GM10266 (cell line): ENCODE data around the gene MORC4.
"Not testable (repeated sequence)": the region's sequence is repeated elsewhere in the genome, so short reads cannot be mapped to it uniquely, and the experiment has no call there.

Experiments used
- DNase-seq: peaks from one replicate; pipeline ENCODE4 v3.0.0; 2012; ENCODE audit errors: extremely low spot score
- CTCF ChIP-seq: IDR thresholded peaks from 2 replicates; pipeline ENCODE4 v1.5.1; 2012; ENCODE audit warnings: mild to moderate bottlenecking, low read depth; ENCODE audit not compliant: control insufficient read depth, insufficient read depth; ENCODE audit errors: missing control alignments

Gene MORC4

DNA sequence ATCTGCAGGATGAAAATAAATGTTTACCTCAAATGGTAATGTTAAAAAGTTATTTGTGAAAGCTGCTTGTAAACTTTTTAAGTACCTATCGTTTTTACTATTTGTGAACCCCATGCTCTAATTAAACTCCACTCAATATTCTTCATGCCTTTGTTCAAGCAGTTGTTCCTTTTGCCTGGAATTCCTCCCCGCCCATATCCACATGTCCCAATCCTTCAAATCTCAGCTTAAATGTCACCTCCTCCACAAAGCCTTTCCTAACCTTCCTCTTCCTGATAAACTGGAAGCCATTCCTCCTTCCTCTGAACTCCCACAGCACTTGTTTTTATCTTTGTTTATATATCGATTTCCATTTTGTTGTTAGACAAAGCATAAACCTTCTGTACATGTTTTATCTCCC lies 2.4 kb downstream of the MORC4 start:
- no peak for DNase-seq
- TF ChIP-seq CTCF, result no peak

- DNase-seq, result no peak
- no peak for TF ChIP-seq CTCF
These were observed 4.3 kb downstream of the MORC4 start for GRCh38 chrX:106995678-106996077.

DNA sequence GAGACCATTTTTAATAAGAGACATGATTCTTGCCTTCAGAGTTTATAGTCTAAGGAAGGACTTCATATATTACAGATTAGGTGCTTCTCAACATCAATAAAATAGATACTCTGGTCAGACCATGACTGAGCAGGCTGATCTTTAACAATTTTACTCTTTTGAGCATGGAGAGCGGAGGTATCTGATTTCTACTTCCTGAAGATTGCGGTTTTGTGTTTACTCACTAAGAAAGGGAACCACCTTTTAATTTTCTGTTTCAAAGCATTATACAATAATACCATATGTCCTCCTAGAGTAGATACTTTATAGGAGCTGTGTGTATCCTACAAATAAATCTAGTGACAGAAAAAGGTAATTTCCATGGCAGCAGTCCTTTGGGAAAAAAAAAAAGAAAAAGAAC lies 12.5 kb downstream of the MORC4 start:
- DNase-seq, result no peak
- no peak for TF ChIP-seq CTCF

- no peak for DNase-seq
- TF ChIP-seq CTCF, result no peak
These were observed 18.9 kb downstream of the MORC4 start for GRCh38 chrX:106980952-106981626.

GRCh38 chrX:106976416-106976815 lies 23.6 kb downstream of the MORC4 start:
- no peak for TF ChIP-seq CTCF
- DNase-seq, result no peak

GRCh38 chrX:106973433-106974149 lies 26.4 kb downstream of the MORC4 start:
- no peak for TF ChIP-seq CTCF
- DNase-seq, result no peak

GRCh38 chrX:106972896-106973295 lies 27.1 kb downstream of the MORC4 start:
- TF ChIP-seq CTCF, result no peak
- no peak for DNase-seq

DNA sequence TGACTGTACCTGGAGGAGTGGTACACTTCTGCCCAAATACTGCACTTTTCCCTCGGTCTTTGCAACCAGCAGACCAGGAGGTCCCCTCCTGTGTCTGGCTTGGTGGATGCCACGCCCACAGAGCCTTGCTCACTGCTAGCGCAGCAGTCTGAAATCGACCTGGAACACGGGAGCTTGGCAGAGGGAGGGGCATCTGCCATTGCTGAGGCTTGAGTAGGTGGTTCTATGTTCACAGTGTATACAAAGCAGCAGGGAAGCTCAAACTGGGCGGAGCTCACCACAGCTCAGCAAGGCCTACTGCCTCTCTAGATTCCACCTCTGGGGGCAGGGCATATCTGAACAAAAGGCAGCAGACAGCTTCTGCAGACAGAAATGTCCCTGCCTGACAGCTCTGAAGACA lies 33.5 kb downstream of the MORC4 start:
- not testable (repeated sequence) for DNase-seq
